Kidney (tissue), 14 donors: Measurements from ENCODE around the gene MGARP. TPM values are rescaled to one million over a fixed set of nuclear protein-coding genes. Genes with fewer than 3 reads are reported as not detected.

Experiments
- DNase-seq, 5 donors: peaks; one replicate each; pipeline ENCODE4 v3.0.0-alpha.2; 2013 to 2020
- FAIRE-seq: peaks from 2 replicates; lab custom pipeline; 2012; peaks lifted over from hg19 to GRCh38; lab: Jason Lieb, UNC
- H3K27ac ChIP-seq, 2 donors: one replicate each; pipeline ENCODE4 v1.7.0; 2013; ENCODE audit warnings: low read depth in 2 of 2, low read length in 2 of 2, inconsistent platforms in 1 of 2
- H3K27me3 ChIP-seq: one replicate; pipeline ENCODE4 v1.7.1; 2013; ENCODE audit warnings: low read length, inconsistent platforms; ENCODE audit not compliant: control insufficient read depth, insufficient read depth
- H3K36me3 ChIP-seq, 3 donors: one replicate each; pipeline versions ENCODE4 v1.7.0 to v1.7.1; 2013; ENCODE audit warnings: low read length in 3 of 3, control low read depth in 1 of 3, inconsistent platforms in 1 of 3; ENCODE audit not compliant: insufficient read depth in 3 of 3, control insufficient read depth in 2 of 3
- H3K4me1 ChIP-seq, 3 donors: one replicate each; pipeline versions ENCODE4 v1.7.0 to v1.7.1; 2013; ENCODE audit warnings: low read length in 3 of 3, inconsistent platforms in 1 of 3, low read depth in 1 of 3; ENCODE audit not compliant: control insufficient read depth in 2 of 3, insufficient read depth in 2 of 3
- H3K4me3 ChIP-seq, 3 donors: one replicate each; pipeline versions ENCODE4 v1.7.0 to v1.8.1; 2013; ENCODE audit warnings: low read length in 3 of 3, control low read depth in 1 of 3, inconsistent platforms in 1 of 3
- H3K9ac ChIP-seq, 3 donors: one replicate each; pipeline versions ENCODE4 v1.7.0 to v1.7.1; 2013; ENCODE audit warnings: low read length in 3 of 3, control low read depth in 1 of 3, inconsistent platforms in 1 of 3
- H3K9me3 ChIP-seq, 3 donors: one replicate each; pipeline versions ENCODE4 v1.7.0 to v1.7.1; 2013; ENCODE audit warnings: low read length in 3 of 3, control low read depth in 1 of 3, inconsistent platforms in 1 of 3; ENCODE audit not compliant: control insufficient read depth in 2 of 3, insufficient read depth in 1 of 3
- CTCF ChIP-seq: IDR thresholded peaks from 3 replicates; pipeline ENCODE4 v1.5.1; 2012; ENCODE audit warnings: mild to moderate bottlenecking, moderate library complexity, borderline replicate concordance; ENCODE audit not compliant: insufficient read depth; ENCODE audit errors: extremely low read depth
- intact Hi-C: fragments of 100-400 bp; cut with DNase I; formaldehyde crosslinking; loops from one replicate; pipeline ENCODE4 v1.11.1; 2022
- polyA plus RNA-seq: library from polyadenylated mRNA; stranded (reverse); fragments of 350-450 nt; fragmentation: Illumina TruSeq; extraction: RNeasy Lipid Tissue Mini Kit (QIAGEN cat#74804); gene quantifications from one replicate; pipeline ENCODE4 v1.2.3, GENCODE V29; 2014; ENCODE audit warnings: low read depth, low replicate concordance; ENCODE audit not compliant: insufficient read depth
- total RNA-seq: library from RNA; stranded (reverse); fragmentation: NEBNext Ultra II Directional; extraction: Animal tissue kit (Norgen Biotek cat#: 25700); gene quantifications from one replicate; pipeline ENCODE4 v1.2.1, GENCODE V29; 2021
- donor health status: control.
- donor health status: control.
- donor health status: control.
- donor health status: control.
- donor health status: control.
- donor health status: DM: yes; HTN: yes; CAD: no.
- donor health status: Normal renal cell carcinoma (clear cell type).

Gene MGARP
- total and polyA plus RNA-seq, 2 donors from 2014 or later = 0.25 to 4.3 TPM

- peaks cover 0 to 9% (median 0%) of the 10 kb centered on the region in 3 donors for H3K4me1 ChIP-seq
- H3K27ac ChIP-seq = no peak overlapping the region
- no peaks in the 10 kb centered on the region for H3K36me3 ChIP-seq
- intact Hi-C loops = no loop called here
- FAIRE-seq (no peak), DNase-seq (no peak)
- H3K9me3 ChIP-seq = no peaks in the 10 kb centered on the region
- TF ChIP-seq CTCF = no peak
- no peak overlapping the region for H3K4me3 ChIP-seq
- no peaks in the 10 kb centered on the region for H3K27me3 ChIP-seq
- H3K9ac ChIP-seq = no peak overlapping the region
Observed at GRCh38 chr4:139319571-139319970, 39.5 kb upstream of the MGARP start.

GRCh38 chr4:139317635-139318034 is 37.6 kb upstream of the MGARP start:
- Histone ChIP-seq H3K9me3 (no peaks in the 10 kb centered on the region), H3K27ac (no peak overlapping the region), H3K9ac (no peak overlapping the region), H3K36me3 (no peaks in the 10 kb centered on the region), H3K27me3 (no peaks in the 10 kb centered on the region), H3K4me3 (no peak overlapping the region), H3K4me1 (peaks cover 0 to 5% (median 0%) of the 10 kb centered on the region in 3 donors)
- no peak for FAIRE-seq
- intact Hi-C loops = no loop called here
- DNase-seq = no peak
- TF ChIP-seq CTCF = no peak

- no peak for FAIRE-seq
- no peak for TF ChIP-seq CTCF
- intact Hi-C loops = no loop called here
- DNase-seq = no peak
- Histone ChIP-seq H3K27ac (no peak overlapping the region), H3K36me3 (no peaks in the 10 kb centered on the region), H3K4me3 (no peak overlapping the region), H3K27me3 (no peaks in the 10 kb centered on the region), H3K4me1 (peaks cover 0 to 5% (median 0%) of the 10 kb centered on the region in 3 donors), H3K9me3 (no peaks in the 10 kb centered on the region), H3K9ac (no peak overlapping the region)
Observed at GRCh38 chr4:139316733-139317132, 36.7 kb upstream of the MGARP start.

- Histone ChIP-seq H3K4me1 (peaks cover 0 to 5% (median 0%) of the 10 kb centered on the region in 3 donors), H3K27ac (no peak overlapping the region), H3K9me3 (no peaks in the 10 kb centered on the region), H3K27me3 (no peaks in the 10 kb centered on the region), H3K4me3 (no peak overlapping the region), H3K36me3 (no peaks in the 10 kb centered on the region), H3K9ac (no peak overlapping the region)
- no peak for TF ChIP-seq CTCF
- DNase-seq (no peak), FAIRE-seq (no peak)
- intact Hi-C loops = no loop called here
Observed at GRCh38 chr4:139315221-139315675, 35.2 kb upstream of the MGARP start.
